Neural cell (in vitro differentiated cells): ENCODE data around the gene LMO7.

Experiments
- CTCF ChIP-seq: fragments of 450-650 bp; IDR thresholded peaks from 2 replicates; pipeline ENCODE4 v1.5.1; 2014; ENCODE audit warnings: antibody characterized with exemption, mild to moderate bottlenecking, moderate library complexity; ENCODE audit not compliant: poor library complexity, severe bottlenecking
- EP300 ChIP-seq: fragments of 450-650 bp; conservative IDR thresholded peaks from 2 replicates; pipeline ENCODE4 v1.6.1; 2014; ENCODE audit warnings: antibody characterized with exemption, mild to moderate bottlenecking, moderate library complexity; ENCODE audit not compliant: poor library complexity, severe bottlenecking
- EZH2 ChIP-seq: fragments of 200-600, 300-800 bp; shearing (Covaris generic), sonication (generic); IDR thresholded peaks from 2 replicates; pipeline ENCODE4 v1.6.1; 2014; ENCODE audit warnings: antibody characterized with exemption, low read length, borderline replicate concordance, mild to moderate bottlenecking; ENCODE audit not compliant: insufficient read depth, poor library complexity, severe bottlenecking
- POLR2AphosphoS5 ChIP-seq: IDR thresholded peaks from 2 replicates; pipeline ENCODE4 v1.6.1; 2012
- RAD21 ChIP-seq: fragments of 450-650 bp; conservative IDR thresholded peaks from 2 replicates; pipeline ENCODE4 v1.6.1; 2014; ENCODE audit warnings: antibody characterized with exemption, mild to moderate bottlenecking, moderate library complexity
- REST ChIP-seq: IDR thresholded peaks from 2 replicates; pipeline ENCODE4 v1.6.1; 2012; ENCODE audit warnings: borderline replicate concordance
- TAF1 ChIP-seq: IDR thresholded peaks from 2 replicates; pipeline ENCODE4 v1.6.1; 2012; ENCODE audit warnings: low read depth

- TF ChIP-seq POLR2AphosphoS5 (peak; percentile 46), CTCF (no peak), EZH2 (no peak), REST (peak; percentile 97), TAF1 (no peak), EP300 (peak; percentile 85), RAD21 (no peak)
Observed at GRCh38 chr13:75752826-75753225, 116.7 kb downstream of the LMO7 start.
